Thoracic aorta (tissue), 2 donors: ENCODE results near the gene RANBP17. TPM values are rescaled to one million over a fixed set of nuclear protein-coding genes. Genes with fewer than 3 reads are reported as not detected.

Source experiments
- ATAC-seq: fragments of 150-250 bp; one replicate; pipeline ENCODE4 v1.8.0; 2017; ENCODE audit warnings: low read depth; ENCODE audit not compliant: insufficient number of reproducible peaks, low FRiP score
- DNase-seq: peaks from one replicate; pipeline ENCODE4 v3.0.0-alpha.2; 2020; ENCODE audit warnings: low spot score
- H3K27ac ChIP-seq, 2 donors: fragments of 200-600 bp; sonication (generic); 1 replicate in 1 of 2; 2 replicates in 1 of 2; pipeline ENCODE4 v1.5.1; 2016; ENCODE audit warnings: mild to moderate bottlenecking in 2 of 2, moderate library complexity in 2 of 2
- H3K27me3 ChIP-seq: fragments of 200-600 bp; sonication (generic); replicated peaks from 2 replicates; pipeline ENCODE4 v1.6.0; 2016; ENCODE audit warnings: mild to moderate bottlenecking; ENCODE audit not compliant: insufficient read depth
- H3K36me3 ChIP-seq: fragments of 200-600 bp; sonication (generic); one replicate; pipeline ENCODE4 v1.5.1; 2016
- H3K4me1 ChIP-seq, 2 donors: fragments of 200-600 bp; sonication (generic); 1 replicate in 1 of 2; 2 replicates in 1 of 2; pipeline versions ENCODE4 v1.5.1 to v1.6.0; 2016; ENCODE audit warnings: low read depth in 2 of 2, mild to moderate bottlenecking in 1 of 2; ENCODE audit not compliant: control insufficient read depth in 1 of 2
- H3K4me3 ChIP-seq: fragments of 200-600 bp; sonication (generic); 2 replicates; pipeline ENCODE4 v1.5.1; 2016; ENCODE audit warnings: mild to moderate bottlenecking
- H3K9me3 ChIP-seq: fragments of 200-600 bp; sonication (generic); 2 replicates; pipeline ENCODE4 v1.5.1; 2016
- total RNA-seq, 2 donors: library from RNA; depleted of rRNA; stranded (reverse); fragments of >200 nt; gene quantifications; one replicate each; pipeline versions ENCODE4 v1.1.0 to v1.2.3, GENCODE V29; 2016
- TF ChIP-seq, protein P1 (sequence below): fragments of 200-600 bp; sonication (generic); IDR thresholded peaks from one replicate; pipeline ENCODE4 v1.5.1; 2019; ENCODE audit warnings: antibody characterized with exemption

Gene RANBP17
- total RNA-seq, 2 donors from 2014 or later: 8.4 to 31.1 TPM

DNA sequence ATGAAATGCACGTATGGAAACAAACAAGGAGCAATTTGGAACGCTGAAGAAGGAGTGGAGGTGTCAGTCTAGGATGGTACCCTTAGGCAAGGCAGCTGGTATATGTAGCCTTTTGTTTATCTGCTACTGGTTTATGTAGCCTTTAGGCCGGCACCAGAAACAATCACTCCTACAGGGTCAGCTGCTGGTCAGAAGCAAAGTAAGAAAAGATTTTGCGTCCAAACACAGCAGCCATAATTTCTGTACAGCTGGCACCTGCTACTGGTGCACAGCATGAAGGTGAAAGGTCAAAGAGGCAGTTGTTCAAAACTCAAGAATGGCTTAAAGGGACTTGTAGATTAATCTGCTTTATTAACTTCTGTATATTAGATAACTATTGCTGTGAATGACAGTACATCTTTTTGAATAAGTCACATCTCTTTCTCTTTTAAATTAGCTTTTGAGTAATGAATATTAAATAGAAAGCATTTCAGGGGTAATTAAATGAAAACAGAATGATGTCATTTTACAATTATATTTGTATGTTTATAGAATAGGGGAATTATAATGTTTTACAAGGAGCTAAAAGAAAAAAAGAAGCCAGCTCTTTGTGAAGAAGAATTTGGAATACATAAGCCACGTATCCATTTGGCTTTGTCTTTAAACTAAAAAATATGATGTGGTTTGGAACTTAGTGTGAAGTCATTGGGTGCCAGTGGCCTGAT lies 414.2 kb downstream of the RANBP17 start:
- Histone ChIP-seq H3K27ac (no peak overlapping the region), H3K27me3 (no peaks in the 10 kb centered on the region), H3K4me3 (no peak overlapping the region), H3K36me3 (no peaks in the 10 kb centered on the region), H3K4me1 (no peaks in the 10 kb centered on the region), H3K9me3 (no peaks in the 10 kb centered on the region)
- no peak for ATAC-seq
- DNase-seq: no peak
- TF ChIP-seq, protein P1, sequence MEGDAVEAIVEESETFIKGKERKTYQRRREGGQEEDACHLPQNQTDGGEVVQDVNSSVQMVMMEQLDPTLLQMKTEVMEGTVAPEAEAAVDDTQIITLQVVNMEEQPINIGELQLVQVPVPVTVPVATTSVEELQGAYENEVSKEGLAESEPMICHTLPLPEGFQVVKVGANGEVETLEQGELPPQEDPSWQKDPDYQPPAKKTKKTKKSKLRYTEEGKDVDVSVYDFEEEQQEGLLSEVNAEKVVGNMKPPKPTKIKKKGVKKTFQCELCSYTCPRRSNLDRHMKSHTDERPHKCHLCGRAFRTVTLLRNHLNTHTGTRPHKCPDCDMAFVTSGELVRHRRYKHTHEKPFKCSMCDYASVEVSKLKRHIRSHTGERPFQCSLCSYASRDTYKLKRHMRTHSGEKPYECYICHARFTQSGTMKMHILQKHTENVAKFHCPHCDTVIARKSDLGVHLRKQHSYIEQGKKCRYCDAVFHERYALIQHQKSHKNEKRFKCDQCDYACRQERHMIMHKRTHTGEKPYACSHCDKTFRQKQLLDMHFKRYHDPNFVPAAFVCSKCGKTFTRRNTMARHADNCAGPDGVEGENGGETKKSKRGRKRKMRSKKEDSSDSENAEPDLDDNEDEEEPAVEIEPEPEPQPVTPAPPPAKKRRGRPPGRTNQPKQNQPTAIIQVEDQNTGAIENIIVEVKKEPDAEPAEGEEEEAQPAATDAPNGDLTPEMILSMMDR: no peak

GRCh38 chr5:171283753-171284152 lies 421.9 kb downstream of the RANBP17 start:
- ATAC-seq: no peak
- DNase-seq: no peak

DNA sequence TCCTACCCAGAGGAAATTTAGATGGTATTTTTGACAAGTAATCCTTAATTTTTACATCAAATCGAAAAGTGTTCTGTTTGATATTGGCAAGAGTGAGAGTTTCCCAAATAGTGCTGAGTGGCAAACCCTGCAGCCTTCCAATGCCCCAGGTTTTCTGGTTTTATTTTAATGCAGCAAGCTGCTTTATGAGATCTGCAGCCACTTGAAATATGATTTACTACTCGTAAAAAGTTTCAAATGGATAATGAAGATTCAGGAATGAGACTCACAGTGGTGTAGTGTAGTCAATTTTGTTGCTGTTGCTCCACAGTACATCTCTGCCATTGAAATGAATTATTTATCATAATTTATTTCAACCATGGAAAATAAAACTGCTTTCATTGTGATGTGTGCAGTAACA lies 423.6 kb downstream of the RANBP17 start:
- ATAC-seq (no peak), DNase-seq (no peak)
- TF ChIP-seq, protein P1: no peak
- Histone ChIP-seq H3K4me3 (no peak overlapping the region), H3K27ac (no peak overlapping the region), H3K36me3 (no peaks in the 10 kb centered on the region), H3K9me3 (no peaks in the 10 kb centered on the region), H3K4me1 (no peaks in the 10 kb centered on the region), H3K27me3 (no peaks in the 10 kb centered on the region)

More at GRCh38 chr5:171283753-171284152, 421.9 kb downstream of the RANBP17 start:
- Histone ChIP-seq H3K4me3 (no peak overlapping the region), H3K36me3 (no peaks in the 10 kb centered on the region), H3K4me1 (no peaks in the 10 kb centered on the region), H3K9me3 (no peaks in the 10 kb centered on the region), H3K27me3 (no peaks in the 10 kb centered on the region), H3K27ac (no peak overlapping the region)
- TF ChIP-seq, protein P1: no peak

DNA sequence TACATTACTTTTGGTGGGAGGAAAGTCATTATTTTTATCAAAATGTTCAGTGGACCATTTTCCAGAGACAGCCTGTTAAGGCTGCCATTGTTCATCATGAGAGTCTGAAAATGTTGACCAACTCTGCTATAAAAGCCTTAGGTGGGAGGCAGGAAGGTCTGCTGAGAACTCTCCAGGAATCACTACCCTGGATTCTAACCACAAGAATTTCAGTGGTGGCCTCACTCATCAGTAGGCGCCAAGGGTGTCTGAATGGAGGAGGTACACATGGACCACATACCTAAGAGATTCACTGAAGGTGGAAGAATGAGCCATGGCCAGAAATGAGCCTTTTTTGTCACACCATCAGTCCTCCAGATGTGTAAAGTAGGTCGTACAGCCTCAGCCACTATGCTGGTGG lies 426.2 kb downstream of the RANBP17 start:
- H3K4me3 ChIP-seq: no peak overlapping the region
- TF ChIP-seq, protein P1: no peak
- DNase-seq (no peak), ATAC-seq (no peak)
- no peaks in the 10 kb centered on the region for H3K36me3 ChIP-seq
- no peaks in the 10 kb centered on the region for H3K27me3 ChIP-seq
- no peaks in the 10 kb centered on the region for H3K4me1 ChIP-seq
- H3K9me3 ChIP-seq: no peaks in the 10 kb centered on the region
- H3K27ac ChIP-seq: no peak overlapping the region

- TF ChIP-seq, protein P1: no peak
- H3K36me3 ChIP-seq: no peaks in the 10 kb centered on the region
Measured at GRCh38 chr5:171291371-171291770, 429.6 kb downstream of the RANBP17 start.

More at GRCh38 chr5:171291371-171291770, 429.6 kb downstream of the RANBP17 start:
- H3K9me3 ChIP-seq: no peaks in the 10 kb centered on the region
- H3K4me1 ChIP-seq: no peaks in the 10 kb centered on the region
- H3K4me3 ChIP-seq: no peak overlapping the region
- H3K27ac ChIP-seq: no peak overlapping the region
- no peaks in the 10 kb centered on the region for H3K27me3 ChIP-seq
- no peak for DNase-seq
- ATAC-seq: no peak
